PC-9 (cell line): Measurements from ENCODE around the gene LMOD1. TPM values are rescaled to one million over a fixed set of nuclear protein-coding genes. Genes with fewer than 3 reads are reported as not detected.
"Not testable (repeated sequence)": the region's sequence is repeated elsewhere in the genome, so short reads cannot be mapped to it uniquely, and the experiment has no call there.

Experiments
- BruUV-seq: library from RNA; stranded (reverse); fragments of 400-500 nt; replicated peaks from 2 replicates; lab custom pipeline; 2021; lab: Mats Ljungman, UMichigan
- CTCF ChIA-PET: fragments of 300-600 bp; sonication (Branson Sonifier 250); formaldehyde crosslinking; loops from one replicate; lab custom pipeline; 2022; ENCODE audit warnings: antibody characterized with exemption; lab: Charles Lee
- POLR2A ChIA-PET: fragments of 300-600 bp; sonication (Branson Sonifier 250); formaldehyde crosslinking; loops from one replicate; lab custom pipeline; 2022; ENCODE audit warnings: antibody characterized with exemption; ENCODE audit not compliant: unreplicated experiment; lab: Charles Lee
- DNase-seq, 2 experiments: peaks; one replicate each; pipeline versions ENCODE4 v3.0.0 to v3.0.0-alpha.2; 2015 to 2022; ENCODE audit warnings: mixed read lengths in 1 of 2
- H2AFZ ChIP-seq: fragments of 200-600 bp; sonication (generic); 2 replicates; pipeline ENCODE4 v1.8.1; 2017; ENCODE audit warnings: antibody characterized with exemption
- H3F3A ChIP-seq: fragments of 200-600 bp; sonication (generic); 2 replicates; pipeline ENCODE4 v1.8.1; 2017; ENCODE audit warnings: antibody characterized with exemption, mild to moderate bottlenecking, low read depth; ENCODE audit not compliant: insufficient read depth
- H3K27ac ChIP-seq: fragments of 200-600 bp; sonication (generic); 2 replicates; pipeline ENCODE4 v1.6.1; 2016; ENCODE audit warnings: mixed run types
- H3K27me3 ChIP-seq: fragments of 200-600 bp; sonication (generic); 2 replicates; pipeline ENCODE4 v1.6.1; 2016; ENCODE audit warnings: low read depth, mixed run types; ENCODE audit not compliant: insufficient read depth
- H3K36me3 ChIP-seq: fragments of 200-600 bp; sonication (generic); 2 replicates; pipeline ENCODE4 v1.6.1; 2016; ENCODE audit warnings: low read depth, mixed run types
- H3K4me1 ChIP-seq: fragments of 200-600 bp; sonication (generic); replicated peaks from 2 replicates; pipeline ENCODE4 v1.6.1; 2016; ENCODE audit warnings: mixed run types; ENCODE audit not compliant: insufficient read depth
- H3K4me2 ChIP-seq: fragments of 200-600 bp; sonication (generic); 2 replicates; pipeline ENCODE4 v1.6.1; 2017; ENCODE audit warnings: mixed run types
- H3K4me3 ChIP-seq: fragments of 200-600 bp; sonication (generic); 2 replicates; pipeline ENCODE4 v1.6.1; 2016; ENCODE audit warnings: mixed run types
- H3K79me2 ChIP-seq: fragments of 200-600 bp; sonication (generic); 2 replicates; pipeline ENCODE4 v1.6.1; 2017; ENCODE audit warnings: low read depth, mixed run types
- H3K9me2 ChIP-seq: fragments of 200-600 bp; sonication (generic); 2 replicates; pipeline ENCODE4 v1.8.1; 2017; ENCODE audit warnings: mild to moderate bottlenecking; ENCODE audit not compliant: insufficient read depth
- H3K9me3 ChIP-seq: fragments of 200-600 bp; sonication (generic); 2 replicates; pipeline ENCODE4 v1.8.1; 2016; ENCODE audit warnings: low read depth; ENCODE audit not compliant: insufficient read depth
- H4K20me1 ChIP-seq: fragments of 200-600 bp; sonication (generic); 2 replicates; pipeline ENCODE4 v1.8.1; 2017; ENCODE audit not compliant: insufficient read depth
- CTCF ChIP-seq: fragments of 200-600 bp; sonication (generic); conservative IDR thresholded peaks from 2 replicates; pipeline ENCODE4 v1.6.1; 2017; ENCODE audit warnings: mixed run types, antibody characterized with exemption, mild to moderate bottlenecking, moderate library complexity
- EZH2 ChIP-seq: fragments of 200-600 bp; sonication (generic); IDR thresholded peaks from 2 replicates; pipeline ENCODE4 v1.8.0; 2017; ENCODE audit warnings: antibody characterized with exemption, low read depth
- intact Hi-C: fragments of 100-400 bp; cut with micrococcal nuclease; formaldehyde crosslinking; loops from one replicate; pipeline ENCODE4 v1.10.0; 2022; ENCODE audit not compliant: unreplicated experiment
- total RNA-seq: library from RNA; stranded (reverse); gene quantifications from 2 replicates; pipeline ENCODE4 v1.2.3, GENCODE V29; 2021

LMOD1 gene
- total RNA-seq, 1 experiment from 2014 or later, result 0.74 TPM

GRCh38 chr1:201944002-201944401, 2.3 kb downstream of the LMOD1 start:
- no peaks in the 10 kb centered on the region for H4K20me1 ChIP-seq
- peaks cover 26% of the 10 kb centered on the region for H3K27me3 ChIP-seq
- H3K4me2 ChIP-seq, result no peak overlapping the region
- no peaks in the 10 kb centered on the region for H3K36me3 ChIP-seq
- no peak overlapping the region for H3K4me3 ChIP-seq
- H3K9me3 ChIP-seq, result no peaks in the 10 kb centered on the region
- CTCF ChIA-PET, result no interaction called here
- intact Hi-C loops, result no loop called here
- H3K27ac ChIP-seq, result no peak overlapping the region
- no peak overlapping the region for H2AFZ ChIP-seq
- no TSS peak for BruUV-seq
- no peak for DNase-seq
- no peaks in the 10 kb centered on the region for H3K79me2 ChIP-seq
- TF ChIP-seq EZH2 (no peak), CTCF (no peak)
- POLR2A ChIA-PET, result no interaction called here
- H3K4me1 ChIP-seq, result peaks cover 17% of the 10 kb centered on the region
- H3K9me2 ChIP-seq, result no peaks in the 10 kb centered on the region
- H3F3A ChIP-seq, result 0 out of 2 replicates have a peak, but pooled peaks cover 2% of the 10 kb centered on the region

- Histone ChIP-seq H3K4me1 (peaks cover 27% of the 10 kb centered on the region), H2AFZ (peak overlapping the region; percentile 68), H3K4me2 (peak overlapping the region; percentile 57), H4K20me1 (no peaks in the 10 kb centered on the region), H3K27me3 (peaks cover 18% of the 10 kb centered on the region), H3K9me3 (no peaks in the 10 kb centered on the region), H3K27ac (peak overlapping the region; percentile 57), H3K9me2 (no peaks in the 10 kb centered on the region), H3K4me3 (no peak overlapping the region), H3K79me2 (no peaks in the 10 kb centered on the region), H3K36me3 (no peaks in the 10 kb centered on the region), H3F3A (0 out of 2 replicates have a peak, but pooled peaks cover 3% of the 10 kb centered on the region)
- ChIA-PET CTCF (interaction anchor here (0.6 kb wide), 1 partner anchor 36 kb away, joined by 4 read pairs; no protein-coding TSS in a partner anchor), POLR2A (interaction anchor here (0.5 kb wide), 2 partner anchors 12 to 13 kb away, joined by 3 to 6 read pairs; partner anchors contain the start of gene TIMM17A)
- intact Hi-C loops, result no loop called here
- BruUV-seq, result no TSS peak
- DNase-seq, result no peak
- TF ChIP-seq EZH2, result no peak
- no peak for TF ChIP-seq CTCF
Measured at GRCh38 chr1:201942129-201942495, 4.2 kb downstream of the LMOD1 start.

GRCh38 chr1:201941420-201942128, 4.8 kb downstream of the LMOD1 start:
- H3K36me3 ChIP-seq, result no peaks in the 10 kb centered on the region
- H3K9me2 ChIP-seq, result no peaks in the 10 kb centered on the region
- DNase-seq, result peak; percentile 53 to 68
- TF ChIP-seq EZH2, result no peak
- no peak for TF ChIP-seq CTCF
- H3K4me3 ChIP-seq, result no peak overlapping the region
- H3K27ac ChIP-seq, result peak overlapping the region; percentile 57
- peaks cover 27% of the 10 kb centered on the region for H3K4me1 ChIP-seq
- POLR2A ChIA-PET, result interaction anchor here (0.5 kb wide), 2 partner anchors 12 to 14 kb away, joined by 3 to 6 read pairs; partner anchors contain the start of gene TIMM17A
- intact Hi-C loops, result no loop called here
- CTCF ChIA-PET, result interaction anchor here (0.6 to 1.0 kb wide), 2 partner anchors 36 to 120 kb away, joined by 3 to 4 read pairs; no protein-coding TSS in a partner anchor
- H2AFZ ChIP-seq, result peak overlapping the region; percentile 68
- no peaks in the 10 kb centered on the region for H3K9me3 ChIP-seq
- peak overlapping the region; percentile 57 for H3K4me2 ChIP-seq
- no peaks in the 10 kb centered on the region for H3K79me2 ChIP-seq
- peaks cover 13% of the 10 kb centered on the region for H3K27me3 ChIP-seq
- H4K20me1 ChIP-seq, result no peaks in the 10 kb centered on the region
- BruUV-seq, result TSS peak; percentile 30
- H3F3A ChIP-seq, result 0 out of 2 replicates have a peak, but pooled peaks cover 3% of the 10 kb centered on the region

GRCh38 chr1:201940316-201940715, 6.0 kb downstream of the LMOD1 start:
- CTCF ChIA-PET, result interaction anchor here (0.6 to 1.0 kb wide), 3 partner anchors 10 to 121 kb away, joined by 3 to 4 read pairs (median 4); no protein-coding TSS in a partner anchor
- POLR2A ChIA-PET, H4K20me1 ChIP-seq, BruUV-seq, H3K9me3 ChIP-seq, H3K9me2 ChIP-seq, H3K4me3 ChIP-seq, H3F3A ChIP-seq, H3K36me3 ChIP-seq, DNase-seq, H3K27ac ChIP-seq, H3K4me2 ChIP-seq, H3K27me3 ChIP-seq, intact Hi-C loops, H3K79me2 ChIP-seq, H2AFZ ChIP-seq: not testable (repeated sequence)
- H3K4me1 ChIP-seq, result peaks cover 27% of the 10 kb centered on the region
